H1 (cell line): ENCODE data around the gene GRIA4. TPM values are rescaled to one million over a fixed set of nuclear protein-coding genes. Genes with fewer than 3 reads are reported as not detected.

Source experiments
- CTCF ChIA-PET: fragments of 300-600 bp; sonication (Branson Sonifier 250); formaldehyde crosslinking; loops from one replicate; lab custom pipeline; 2021; ENCODE audit not compliant: partially characterized antibody; lab: Charles Lee
- POLR2A ChIA-PET: fragments of 300-600 bp; sonication (Branson Sonifier 250); formaldehyde crosslinking; loops from one replicate; lab custom pipeline; 2021; ENCODE audit warnings: inconsistent platforms; ENCODE audit not compliant: partially characterized antibody; lab: Charles Lee
- DNase-seq, 2 experiments: peaks; one replicate each; pipeline versions ENCODE4 v3.0.0 to v3.0.0-alpha.2; 2010 to 2022; ENCODE audit warnings: low spot score in 2 of 2, low read depth in 1 of 2, mixed read lengths in 1 of 2
- FAIRE-seq: peaks from 2 replicates; lab custom pipeline; 2011; peaks lifted over from hg19 to GRCh38; lab: Jason Lieb, UNC
- H2AFZ ChIP-seq: 2 replicates; pipeline ENCODE4 v1.8.1; 2012; ENCODE audit warnings: low read length, inconsistent platforms
- H2AK5ac ChIP-seq: 2 replicates; pipeline ENCODE4 v1.6.1; 2013; ENCODE audit warnings: low read depth, low read length
- H2BK120ac ChIP-seq: replicated peaks from 2 replicates; pipeline ENCODE3; 2013; ENCODE audit warnings: low read depth, low read length, inconsistent platforms
- H2BK12ac ChIP-seq: 2 replicates; pipeline ENCODE4 v1.6.1; 2013; ENCODE audit warnings: low read depth, low read length
- H2BK15ac ChIP-seq: 2 replicates; pipeline ENCODE4 v1.6.1; 2013; ENCODE audit warnings: low read length
- H2BK20ac ChIP-seq: 2 replicates; pipeline ENCODE4 v1.6.1; 2013; ENCODE audit warnings: low read length
- H2BK5ac ChIP-seq: 2 replicates; pipeline ENCODE4 v1.6.1; 2013; ENCODE audit warnings: low read depth, low read length
- H3K14ac ChIP-seq: 2 replicates; pipeline ENCODE4 v1.6.1; 2013; ENCODE audit warnings: inconsistent platforms; ENCODE audit not compliant: insufficient read length
- H3K18ac ChIP-seq: 2 replicates; pipeline ENCODE4 v1.6.1; 2013; ENCODE audit warnings: low read length; ENCODE audit errors: extremely low read depth
- H3K23ac ChIP-seq: 2 replicates; pipeline ENCODE4 v1.6.1; 2013; ENCODE audit warnings: inconsistent platforms; ENCODE audit not compliant: insufficient read length
- H3K23me2 ChIP-seq: 2 replicates; pipeline ENCODE4 v1.6.1; 2013; ENCODE audit warnings: low read depth, low read length
- H3K27ac ChIP-seq: 2 replicates; pipeline ENCODE4 v1.6.1; 2011; ENCODE audit warnings: low read depth, low read length, inconsistent platforms
- H3K27me3 ChIP-seq, 4 experiments: replicated peaks in 1 of 4; 1 replicate in 1 of 4; 2 replicates in 3 of 4; pipeline versions ENCODE4 v1.6.1 to v1.8.1; 2011 to 2013; ENCODE audit warnings: low read length in 3 of 4, mild to moderate bottlenecking in 3 of 4, inconsistent platforms in 2 of 4, mixed read lengths in 2 of 4, moderate library complexity in 1 of 4; ENCODE audit not compliant: control insufficient read depth in 3 of 4, insufficient read depth in 3 of 4; ENCODE audit errors: extremely low read depth in 1 of 4
- H3K36me3 ChIP-seq, 4 experiments: 2 replicates each; pipeline versions ENCODE4 v1.6.1 to v1.8.1; 2011 to 2013; ENCODE audit warnings: mild to moderate bottlenecking in 4 of 4, low read length in 3 of 4, moderate library complexity in 2 of 4, control low read depth in 1 of 4, inconsistent platforms in 1 of 4; ENCODE audit not compliant: insufficient read depth in 4 of 4, control insufficient read depth in 2 of 4
- H3K4ac ChIP-seq: replicated peaks from 2 replicates; pipeline ENCODE3; 2013; ENCODE audit warnings: low read length, low read depth, mixed read lengths, inconsistent platforms; ENCODE audit not compliant: insufficient read length
- H3K4me1 ChIP-seq, 4 experiments: replicated peaks in 1 of 4; 1 replicate in 1 of 4; 2 replicates in 3 of 4; pipeline versions ENCODE4 v1.6.1 to v1.8.1; 2011 to 2013; ENCODE audit warnings: low read length in 3 of 4, inconsistent platforms in 2 of 4, mixed read lengths in 1 of 4; ENCODE audit not compliant: insufficient read depth in 4 of 4, control insufficient read depth in 3 of 4
- H3K4me2 ChIP-seq, 2 experiments: 2 replicates each; pipeline versions ENCODE4 v1.6.1 to v1.8.1; 2011 to 2013; ENCODE audit warnings: low read depth in 2 of 2, low read length in 2 of 2, control low read depth in 1 of 2, inconsistent platforms in 1 of 2, mild to moderate bottlenecking in 1 of 2; ENCODE audit not compliant: insufficient read depth in 1 of 2
- H3K4me3 ChIP-seq, 4 experiments: fragments of 200-600, 300-600 bp in 1 of 4; sonication (generic), shearing (Covaris generic), sonication (Bioruptor Twin) in 1 of 4; 2 replicates each; pipeline versions ENCODE4 v1.5.1 to v1.8.1; 2011 to 2016; ENCODE audit warnings: low read length in 4 of 4, low read depth in 3 of 4, control low read depth in 2 of 4, inconsistent platforms in 2 of 4, mild to moderate bottlenecking in 2 of 4, mixed read lengths in 1 of 4, moderate library complexity in 1 of 4; ENCODE audit not compliant: insufficient read depth in 2 of 4; ENCODE audit errors: extremely low read depth in 1 of 4
- H3K56ac ChIP-seq: replicated peaks from 2 replicates; pipeline ENCODE3; 2013; ENCODE audit warnings: low read depth, mild to moderate bottlenecking, mixed read lengths, low read length, inconsistent platforms; ENCODE audit not compliant: insufficient read length
- H3K79me1 ChIP-seq: 2 replicates; pipeline ENCODE4 v1.6.1; 2013; ENCODE audit warnings: low read depth, low read length, control low read depth
- H3K79me2 ChIP-seq, 2 experiments: 2 replicates each; pipeline versions ENCODE4 v1.6.1 to v1.8.1; 2012 to 2013; ENCODE audit warnings: low read length in 2 of 2, mild to moderate bottlenecking in 2 of 2, inconsistent platforms in 1 of 2; ENCODE audit not compliant: insufficient read depth in 2 of 2, control insufficient read depth in 1 of 2
- H3K9ac ChIP-seq, 4 experiments: replicated peaks in 1 of 4; 1 replicate in 1 of 4; 2 replicates in 3 of 4; pipeline versions ENCODE4 v1.6.1 to v1.8.1; 2011 to 2013; ENCODE audit warnings: low read depth in 3 of 4, low read length in 3 of 4, control low read depth in 2 of 4, mild to moderate bottlenecking in 2 of 4, moderate library complexity in 2 of 4, inconsistent platforms in 1 of 4; ENCODE audit errors: extremely low read depth in 1 of 4
- H3K9me3 ChIP-seq, 2 experiments: 2 replicates each; pipeline versions ENCODE4 v1.6.1 to v1.8.1; 2012 to 2013; ENCODE audit warnings: mild to moderate bottlenecking in 2 of 2, moderate library complexity in 2 of 2, control low read depth in 1 of 2, inconsistent platforms in 1 of 2, low read depth in 1 of 2, low read length in 1 of 2, mixed read lengths in 1 of 2; ENCODE audit not compliant: insufficient read depth in 2 of 2
- H4K20me1 ChIP-seq, 2 experiments: replicated peaks in 1 of 2; 2 replicates each; pipeline versions ENCODE3 to v1.8.1; 2011 to 2013; ENCODE audit warnings: inconsistent platforms in 2 of 2, low read length in 2 of 2, mild to moderate bottlenecking in 1 of 2; ENCODE audit not compliant: insufficient read depth in 2 of 2, control insufficient read depth in 1 of 2
- H4K5ac ChIP-seq: 2 replicates; pipeline ENCODE4 v1.6.1; 2013; ENCODE audit warnings: low read length, low read depth, mixed read lengths, inconsistent platforms; ENCODE audit not compliant: insufficient read length
- H4K8ac ChIP-seq: 2 replicates; pipeline ENCODE4 v1.8.0; 2013; ENCODE audit warnings: mild to moderate bottlenecking, moderate library complexity, low read length, inconsistent platforms; ENCODE audit not compliant: insufficient read depth; ENCODE audit errors: extremely low read depth
- H4K91ac ChIP-seq: replicated peaks from 2 replicates; pipeline ENCODE3; 2013; ENCODE audit warnings: low read length, mixed read lengths, inconsistent platforms; ENCODE audit not compliant: insufficient read length
- CBX8 ChIP-seq: fragments of 300-800, 300-1000 bp; sonication (generic); IDR thresholded peaks from 2 replicates; pipeline ENCODE4 v1.7.1; 2016; ENCODE audit warnings: low read depth, low read length, borderline replicate concordance
- EZH2 ChIP-seq: fragments of 200-600 bp; sonication (generic); IDR thresholded peaks from 2 replicates; pipeline ENCODE4 v1.7.1; 2012; ENCODE audit warnings: low read depth, mild to moderate bottlenecking, moderate library complexity, low read length, inconsistent platforms; ENCODE audit not compliant: severe bottlenecking
- GTF2F1 ChIP-seq: IDR thresholded peaks from 2 replicates; pipeline ENCODE4 v1.6.1; 2012; ENCODE audit warnings: low read depth, low read length, improper control_type of control experiment, borderline replicate concordance
- POLR2A ChIP-seq, 2 experiments: IDR thresholded peaks; 1 replicate in 1 of 2; 2 replicates in 1 of 2; pipeline ENCODE4 v1.6.1; 2011; ENCODE audit warnings: low read depth in 2 of 2, low read length in 2 of 2, mild to moderate bottlenecking in 2 of 2; ENCODE audit errors: control extremely low read depth in 1 of 2
- SAP30 ChIP-seq: fragments of 300-600 bp; sonication (generic); IDR thresholded peaks from 2 replicates; pipeline ENCODE4 v1.7.1; 2012; ENCODE audit warnings: low read length, moderate library complexity, mild to moderate bottlenecking, inconsistent platforms; ENCODE audit not compliant: insufficient read depth, insufficient replicate concordance
- SP4 ChIP-seq: IDR thresholded peaks from 2 replicates; pipeline ENCODE4 v1.6.1; 2012; ENCODE audit warnings: low read length, inconsistent platforms
- WGBS, 2 experiments: shearing (Covaris generic) in 1 of 2; methylation state at CpG; one replicate each; pipeline versions ENCODE4 v1.1.6 to v1.1.7; 2013 to 2015; ENCODE audit warnings: low lambda C conversion rate in 2 of 2, mixed read lengths in 2 of 2, inconsistent platforms in 1 of 2, low coverage in 1 of 2, missing lambda C conversion rate in 1 of 2; ENCODE audit not compliant: insufficient replicate concordance in 2 of 2, insufficient coverage in 1 of 2, insufficient read length in 1 of 2; ENCODE audit errors: extremely low coverage in 1 of 2, missing lambda C conversion rate in 1 of 2; 5-methylcytosine and 5-hydroxymethylcytosine counted together
- polyA plus RNA-seq, 7 experiments: library from polyadenylated mRNA; depleted of rRNA in 3 of 7; stranded (reverse) in 5 of 7; unstranded in 2 of 7; fragments of >200 nt in 5 of 7; fragments of 200-250 nt in 2 of 7; gene quantifications; 1 replicate in 5 of 7; 2 replicates in 1 of 7; 4 replicates in 1 of 7; pipeline versions ENCODE4 v1.2.1 to v1.2.3, GENCODE V29; 2011 to 2013; ENCODE audit warnings: missing spikeins in 2 of 7, mixed read lengths in 2 of 7
- total RNA-seq: library from RNA; stranded (reverse); fragmentation: NEBNext Ultra II Directional; extraction: Animal tissue kit (Norgen Biotek cat#: 25700); gene quantifications from 2 replicates; pipeline ENCODE4 v1.2.1, GENCODE V29; 2021

GRIA4 gene
- total and polyA plus RNA-seq, 2 of the 8 experiments (the other 6 are each of a cell fraction or from before 2014, with no cell fraction given): 12.5 to 21.8 TPM

GRCh38 chr11:105689631-105690030, 79.8 kb downstream of the GRIA4 start:
- no peak overlapping the region for H2BK5ac ChIP-seq
- no peak overlapping the region for H4K8ac ChIP-seq
- ChIA-PET POLR2A (no interaction called here), CTCF (interaction anchor here (1.1 kb wide), 1 partner anchor 166 kb away, joined by 3 read pairs; no protein-coding TSS in a partner anchor)
- H2BK120ac ChIP-seq: no peak overlapping the region
- no peak overlapping the region for H3K4me2 ChIP-seq
- no peak overlapping the region for H2AK5ac ChIP-seq
- H3K27me3 ChIP-seq: no peaks in the 10 kb centered on the region
- no peak overlapping the region for H2AFZ ChIP-seq
- no peaks in the 10 kb centered on the region for H3K36me3 ChIP-seq
- DNase-seq (no peak), FAIRE-seq (no peak)
- H3K79me1 ChIP-seq: no peaks in the 10 kb centered on the region
- H2BK12ac ChIP-seq: no peak overlapping the region
- H3K23me2 ChIP-seq: no peaks in the 10 kb centered on the region
- no peak overlapping the region for H2BK15ac ChIP-seq
- H3K27ac ChIP-seq: no peak overlapping the region
- H3K4me1 ChIP-seq: no peaks in the 10 kb centered on the region
- 97% methylated on average over 2 of the region's 2 CpGs; no CpG with 5 or more reads in 1 of the 2 experiments for WGBS, 2 experiments
- no peak overlapping the region for H3K23ac ChIP-seq
- no peak overlapping the region for H4K91ac ChIP-seq
- no peak overlapping the region for H3K14ac ChIP-seq
- H3K4me3 ChIP-seq: no peak overlapping the region
- no peak overlapping the region for H3K56ac ChIP-seq
- no peak overlapping the region for H3K18ac ChIP-seq
- no peak for TF ChIP-seq EZH2
- TF ChIP-seq POLR2A (IDR thresholded peaks at IDR 0.05; ENCODE audit: control extremely low read depth in 1 of 2, low read depth in 2 of 2, low read length in 2 of 2): no peak
- no peak for TF ChIP-seq GTF2F1
- no peak for TF ChIP-seq SAP30
- TF ChIP-seq CBX8: no peak
- TF ChIP-seq SP4: no peak
- no peak overlapping the region for H4K5ac ChIP-seq
- no peak overlapping the region for H2BK20ac ChIP-seq
- H3K9ac ChIP-seq: no peak overlapping the region
- no peak overlapping the region for H3K4ac ChIP-seq
- H4K20me1 ChIP-seq: peaks cover 0 to 1% of the 10 kb centered on the region in 2 experiments
- no peaks in the 10 kb centered on the region for H3K9me3 ChIP-seq
- H3K79me2 ChIP-seq: no peaks in the 10 kb centered on the region; a peak in 1 of 4 replicates
